WTC11 (cell line): ENCODE results near the gene ENTPD6. TPM values are rescaled to one million over a fixed set of nuclear protein-coding genes. Genes with fewer than 3 reads are reported as not detected.

Experiments used
- ATAC-seq: fragments of 200-7000 bp; cut with Tn5 transposase; 2 replicates; pipeline ENCODE4 v1.10.0; 2021; ENCODE audit warnings: mild to moderate bottlenecking, moderate library complexity
- CTCF ChIA-PET: fragments of 300-600 bp; sonication (Branson Sonifier 250); formaldehyde crosslinking; loops from one replicate; lab custom pipeline; 2021; ENCODE audit warnings: antibody characterized with exemption; lab: Charles Lee
- POLR2A ChIA-PET: fragments of 350-600 bp; sonication (Branson Sonifier 250); formaldehyde crosslinking; loops from one replicate; lab custom pipeline; 2021; ENCODE audit warnings: antibody characterized with exemption; lab: Charles Lee
- DNase-seq: peaks from one replicate; pipeline ENCODE4 v3.0.0; 2021; ENCODE audit warnings: low spot score
- H3K27ac Mint-ChIP-seq: 2 replicates; pipeline ENCODE4 v1.8.0; 2021; ENCODE audit warnings: mixed read lengths
- H3K27me3 Mint-ChIP-seq: 2 replicates; pipeline ENCODE4 v1.8.0; 2021; ENCODE audit warnings: low read depth, mild to moderate bottlenecking, moderate library complexity, mixed read lengths
- H3K36me3 Mint-ChIP-seq: 2 replicates; pipeline ENCODE4 v1.8.0; 2021; ENCODE audit warnings: mixed read lengths
- H3K4me1 Mint-ChIP-seq: 2 replicates; pipeline ENCODE4 v1.8.0; 2022; ENCODE audit warnings: mixed read lengths
- H3K4me3 Mint-ChIP-seq: 2 replicates; pipeline ENCODE4 v1.8.0; 2021; ENCODE audit warnings: mild to moderate bottlenecking, moderate library complexity, mixed read lengths
- H3K9me3 Mint-ChIP-seq: 2 replicates; pipeline ENCODE4 v1.8.0; 2021; ENCODE audit warnings: mixed read lengths
- AR ChIP-seq: fragments of 250-450 bp; sonication (Bioruptor Pico); IDR thresholded peaks from 2 replicates; pipeline ENCODE4 v1.9.0; 2021; ENCODE audit warnings: mild to moderate bottlenecking
- ARID4B ChIP-seq: sonication (generic); formaldehyde crosslinking; IDR thresholded peaks from 2 replicates; pipeline ENCODE4 v1.8.0; 2023; ENCODE audit warnings: missing genetic modification reagents, mild to moderate bottlenecking, borderline replicate concordance
- E2F5 ChIP-seq: sonication (generic); formaldehyde crosslinking; IDR thresholded peaks from 2 replicates; pipeline ENCODE4 v1.8.1; 2022; ENCODE audit warnings: mild to moderate bottlenecking, moderate library complexity, missing genetic modification reagents
- HMGXB4 ChIP-seq: sonication (generic); formaldehyde crosslinking; IDR thresholded peaks from 2 replicates; pipeline ENCODE4 v1.8.1; 2023; ENCODE audit warnings: mild to moderate bottlenecking, moderate library complexity, missing genetic modification reagents
- NR3C1 ChIP-seq: sonication (generic); formaldehyde crosslinking; conservative IDR thresholded peaks from 2 replicates; pipeline ENCODE4 v1.8.1; 2023; ENCODE audit warnings: low read depth, mild to moderate bottlenecking, missing genetic modification reagents
- SMAD3 ChIP-seq: sonication (generic); formaldehyde crosslinking; IDR thresholded peaks from 2 replicates; pipeline ENCODE4 v1.8.0; 2022; ENCODE audit warnings: missing genetic modification reagents, mild to moderate bottlenecking, borderline replicate concordance
- ZBTB43 ChIP-seq: sonication (generic); formaldehyde crosslinking; IDR thresholded peaks from 2 replicates; pipeline ENCODE4 v1.8.1; 2023; ENCODE audit warnings: mild to moderate bottlenecking, missing genetic modification reagents
- ZNF281 ChIP-seq: sonication (generic); formaldehyde crosslinking; IDR thresholded peaks from 2 replicates; pipeline ENCODE4 v1.8.0; 2023; ENCODE audit warnings: mild to moderate bottlenecking, missing genetic modification reagents
- ZNF416 ChIP-seq: fragments of 250-450 bp; sonication (Bioruptor Pico); IDR thresholded peaks from 2 replicates; pipeline ENCODE4 v1.9.0; 2021; ENCODE audit warnings: mild to moderate bottlenecking, inconsistent platforms
- ZNF423 ChIP-seq: fragments of 250-450 bp; sonication (Bioruptor Pico); IDR thresholded peaks from 2 replicates; pipeline ENCODE4 v2.1.2; 2022; ENCODE audit warnings: mild to moderate bottlenecking, moderate library complexity
- ZSCAN18 ChIP-seq: fragments of 250-450 bp; sonication (Bioruptor Pico); IDR thresholded peaks from 2 replicates; pipeline ENCODE4 v2.1.2; 2022; ENCODE audit warnings: mild to moderate bottlenecking, moderate library complexity
- total RNA-seq: library from RNA; stranded (reverse); gene quantifications from 3 replicates; pipeline ENCODE4 v1.2.3, GENCODE V29; 2021

ENTPD6 gene
- total RNA-seq, 1 experiment from 2014 or later: 56.9 TPM

- TF ChIP-seq ZNF281 (CRISPR knock-in tag): no peak
- no peak for TF ChIP-seq ZNF423 (CRISPR knock-in tag)
- TF ChIP-seq ZBTB43 (CRISPR knock-in tag): no peak
- TF ChIP-seq, all 79 proteins: peak for 0
Measured at GRCh38 chr20:25196786-25197120, 1.2 kb downstream of the ENTPD6 start (continued).

- no peak for DNase-seq
- TF ChIP-seq ARID4B (CRISPR knock-in tag) (no peak), ZNF281 (CRISPR knock-in tag) (no peak), ZNF416 (CRISPR knock-in tag) (no peak), AR (CRISPR knock-in tag) (no peak), NR3C1 (CRISPR knock-in tag) (no peak), HMGXB4 (CRISPR knock-in tag) (no peak), SMAD3 (CRISPR knock-in tag) (no peak), E2F5 (CRISPR knock-in tag) (no peak), ZSCAN18 (CRISPR knock-in tag) (no peak)
- TF ChIP-seq, all 79 proteins: peak for 0
- ChIA-PET CTCF (interaction anchor here (3.6 kb wide), 1 partner anchor 50 kb away, joined by 22 read pairs; the partner anchor contains the start of gene PYGB), POLR2A (interaction anchor here (1.9 kb wide), 1 partner anchor 49 kb away, joined by 5 read pairs; no protein-coding TSS in a partner anchor)
- Mint-ChIP-seq H3K27me3 (no peaks in the 10 kb centered on the region; the same call in 1 of the 2 replicates), H3K9me3 (no peaks in the 10 kb centered on the region), H3K4me3 (peak overlapping the region; percentile 96), H3K4me1 (peaks cover 32% of the 10 kb centered on the region), H3K27ac (peak overlapping the region; percentile 55), H3K36me3 (no peaks in the 10 kb centered on the region)
- peak; percentile 19 for ATAC-seq
Measured at GRCh38 chr20:25197183-25197869, 1.8 kb downstream of the ENTPD6 start.
